Neutrophil (primary cell): Measurements from ENCODE around the gene JAG2.
A peak's percentile ranks its signal among the peaks of the same experiment; 100 is the strongest.

ENCODE experiments used
- H3K27ac ChIP-seq: fragments of 200-600 bp; sonication (generic); 2 replicates; pipeline ENCODE4 v1.5.1; 2016; ENCODE audit warnings: mild to moderate bottlenecking, moderate library complexity
- H3K27me3 ChIP-seq: fragments of 200-600 bp; sonication (generic); 2 replicates; pipeline ENCODE4 v1.6.0; 2016; ENCODE audit warnings: mild to moderate bottlenecking
- H3K36me3 ChIP-seq: fragments of 200-600 bp; sonication (generic); 2 replicates; pipeline ENCODE4 v1.5.1; 2017
- H3K4me1 ChIP-seq, 2 experiments: fragments of 200-600 bp in 1 of 2; sonication (generic) in 1 of 2; 1 replicate in 1 of 2; 2 replicates in 1 of 2; pipeline versions ENCODE4 v1.5.1 to v1.6.1; 2013 to 2016; ENCODE audit warnings: low read depth in 1 of 2, low read length in 1 of 2, mild to moderate bottlenecking in 1 of 2, moderate library complexity in 1 of 2; ENCODE audit not compliant: control insufficient read depth in 1 of 2, insufficient read depth in 1 of 2
- H3K4me3 ChIP-seq, 2 experiments: fragments of 200-600 bp in 1 of 2; sonication (generic) in 1 of 2; 1 replicate in 1 of 2; 2 replicates in 1 of 2; pipeline ENCODE4 v1.5.1; 2013 to 2016; ENCODE audit warnings: low read depth in 1 of 2, low read length in 1 of 2, mild to moderate bottlenecking in 1 of 2, moderate library complexity in 1 of 2
- H3K9me3 ChIP-seq: fragments of 200-600 bp; sonication (generic); 2 replicates; pipeline ENCODE4 v1.5.1; 2016
- CTCF ChIP-seq: fragments of 200-600 bp; sonication (generic); IDR thresholded peaks from 2 replicates; pipeline ENCODE4 v1.5.1; 2016; ENCODE audit warnings: antibody characterized with exemption

Gene JAG2

GRCh38 chr14:105092171-105093037, 76.2 kb downstream of the JAG2 start:
- H3K27ac ChIP-seq: no peak overlapping the region
- H3K27me3 ChIP-seq: peaks cover 88% of the 10 kb centered on the region
- H3K36me3 ChIP-seq: no peaks in the 10 kb centered on the region
- peaks cover 14 to 17% of the 10 kb centered on the region in 2 experiments for H3K4me1 ChIP-seq
- no peak for TF ChIP-seq CTCF
- H3K4me3 ChIP-seq: peak overlapping the region in 1 of 2 experiments; percentile 32
- no peaks in the 10 kb centered on the region for H3K9me3 ChIP-seq

- H3K4me3 ChIP-seq: no peak overlapping the region
- H3K9me3 ChIP-seq: no peaks in the 10 kb centered on the region
- no peaks in the 10 kb centered on the region for H3K36me3 ChIP-seq
- peaks cover 21 to 25% of the 10 kb centered on the region in 2 experiments for H3K4me1 ChIP-seq
- TF ChIP-seq CTCF: no peak
- H3K27me3 ChIP-seq: peaks cover 95% of the 10 kb centered on the region
- no peak overlapping the region for H3K27ac ChIP-seq
Measured at GRCh38 chr14:105091517-105092170, 76.9 kb downstream of the JAG2 start.

- no peak overlapping the region for H3K27ac ChIP-seq
- no peak for TF ChIP-seq CTCF
- H3K9me3 ChIP-seq: no peaks in the 10 kb centered on the region
- no peaks in the 10 kb centered on the region for H3K36me3 ChIP-seq
- H3K4me3 ChIP-seq: no peak overlapping the region
- H3K27me3 ChIP-seq: peaks cover 99% of the 10 kb centered on the region
- H3K4me1 ChIP-seq: peaks cover 27 to 29% of the 10 kb centered on the region in 2 experiments
Measured at GRCh38 chr14:105091054-105091516, 77.5 kb downstream of the JAG2 start.
